WTC11 (cell line): Measurements from ENCODE around the gene CUEDC1. TPM values are rescaled to one million over a fixed set of nuclear protein-coding genes. Genes with fewer than 3 reads are reported as not detected.

ENCODE experiments used
- ATAC-seq: fragments of 200-7000 bp; cut with Tn5 transposase; 2 replicates; pipeline ENCODE4 v1.10.0; 2021; ENCODE audit warnings: mild to moderate bottlenecking, moderate library complexity
- CTCF ChIA-PET: fragments of 300-600 bp; sonication (Branson Sonifier 250); formaldehyde crosslinking; loops from one replicate; lab custom pipeline; 2021; ENCODE audit warnings: antibody characterized with exemption; lab: Charles Lee
- POLR2A ChIA-PET: fragments of 350-600 bp; sonication (Branson Sonifier 250); formaldehyde crosslinking; loops from one replicate; lab custom pipeline; 2021; ENCODE audit warnings: antibody characterized with exemption; lab: Charles Lee
- DNase-seq: peaks from one replicate; pipeline ENCODE4 v3.0.0; 2021; ENCODE audit warnings: low spot score
- H3K27ac Mint-ChIP-seq: 2 replicates; pipeline ENCODE4 v1.8.0; 2021; ENCODE audit warnings: mixed read lengths
- H3K27me3 Mint-ChIP-seq: 2 replicates; pipeline ENCODE4 v1.8.0; 2021; ENCODE audit warnings: low read depth, mild to moderate bottlenecking, moderate library complexity, mixed read lengths
- H3K36me3 Mint-ChIP-seq: 2 replicates; pipeline ENCODE4 v1.8.0; 2021; ENCODE audit warnings: mixed read lengths
- H3K4me1 Mint-ChIP-seq: 2 replicates; pipeline ENCODE4 v1.8.0; 2022; ENCODE audit warnings: mixed read lengths
- H3K4me3 Mint-ChIP-seq: 2 replicates; pipeline ENCODE4 v1.8.0; 2021; ENCODE audit warnings: mild to moderate bottlenecking, moderate library complexity, mixed read lengths
- H3K9me3 Mint-ChIP-seq: 2 replicates; pipeline ENCODE4 v1.8.0; 2021; ENCODE audit warnings: mixed read lengths
- CBFB ChIP-seq: sonication (generic); formaldehyde crosslinking; IDR thresholded peaks from 2 replicates; pipeline ENCODE4 v1.8.1; 2022; ENCODE audit warnings: mild to moderate bottlenecking, low read depth, missing genetic modification reagents
- CREM ChIP-seq: sonication (generic); formaldehyde crosslinking; IDR thresholded peaks from 2 replicates; pipeline ENCODE4 v1.8.1; 2022; ENCODE audit warnings: mild to moderate bottlenecking, missing genetic modification reagents, moderate library complexity
- ETV6 ChIP-seq: sonication (generic); formaldehyde crosslinking; IDR thresholded peaks from 2 replicates; pipeline ENCODE4 v1.8.1; 2022; ENCODE audit warnings: mild to moderate bottlenecking, missing genetic modification reagents
- FOXJ3 ChIP-seq: sonication (generic); formaldehyde crosslinking; IDR thresholded peaks from 2 replicates; pipeline ENCODE4 v1.9.0; 2021; ENCODE audit warnings: missing genetic modification reagents, mild to moderate bottlenecking, borderline replicate concordance
- GABPB1 ChIP-seq: sonication (generic); formaldehyde crosslinking; IDR thresholded peaks from 2 replicates; pipeline ENCODE4 v1.8.1; 2023; ENCODE audit warnings: mild to moderate bottlenecking, missing genetic modification reagents
- HMGXB4 ChIP-seq: sonication (generic); formaldehyde crosslinking; IDR thresholded peaks from 2 replicates; pipeline ENCODE4 v1.8.1; 2023; ENCODE audit warnings: mild to moderate bottlenecking, moderate library complexity, missing genetic modification reagents
- SP1 ChIP-seq: sonication (generic); formaldehyde crosslinking; conservative IDR thresholded peaks from 2 replicates; pipeline ENCODE4 v1.8.1; 2022; ENCODE audit warnings: missing genetic modification reagents
- TEAD1 ChIP-seq: sonication (generic); formaldehyde crosslinking; IDR thresholded peaks from 2 replicates; pipeline ENCODE4 v1.8.0; 2022; ENCODE audit warnings: mild to moderate bottlenecking, missing genetic modification reagents
- TEAD4 ChIP-seq: sonication (generic); formaldehyde crosslinking; IDR thresholded peaks from 2 replicates; pipeline ENCODE4 v1.8.0; 2022; ENCODE audit warnings: mild to moderate bottlenecking, missing genetic modification reagents
- USF2 ChIP-seq: sonication (generic); formaldehyde crosslinking; IDR thresholded peaks from 2 replicates; pipeline ENCODE4 v1.8.1; 2023; ENCODE audit warnings: mild to moderate bottlenecking, missing genetic modification reagents, moderate library complexity
- ZNF232 ChIP-seq: sonication (generic); formaldehyde crosslinking; IDR thresholded peaks from 2 replicates; pipeline ENCODE4 v1.8.0; 2022; ENCODE audit warnings: mild to moderate bottlenecking, missing genetic modification reagents
- ZNF317 ChIP-seq: sonication (generic); formaldehyde crosslinking; IDR thresholded peaks from 2 replicates; pipeline ENCODE4 v1.8.1; 2023; ENCODE audit warnings: low read depth, mild to moderate bottlenecking, moderate library complexity, missing genetic modification reagents, borderline replicate concordance
- ZNF423 ChIP-seq: fragments of 250-450 bp; sonication (Bioruptor Pico); IDR thresholded peaks from 2 replicates; pipeline ENCODE4 v2.1.2; 2022; ENCODE audit warnings: mild to moderate bottlenecking, moderate library complexity
- ZNF532 ChIP-seq: fragments of 250-450 bp; sonication (Bioruptor Pico); IDR thresholded peaks from 2 replicates; pipeline ENCODE4 v1.9.0; 2021; ENCODE audit warnings: mild to moderate bottlenecking, borderline replicate concordance
- total RNA-seq: library from RNA; stranded (reverse); gene quantifications from 3 replicates; pipeline ENCODE4 v1.2.3, GENCODE V29; 2021
- TF ChIP-seq, protein P1 (sequence below): fragments of 250-450 bp; sonication (Bioruptor Pico); conservative IDR thresholded peaks from 2 replicates; pipeline ENCODE4 v1.9.0; 2021; ENCODE audit warnings: mild to moderate bottlenecking
- TF ChIP-seq, protein P2 (sequence below): sonication (generic); formaldehyde crosslinking; IDR thresholded peaks from 2 replicates; pipeline ENCODE4 v1.8.1; 2022; ENCODE audit warnings: mild to moderate bottlenecking, moderate library complexity, missing genetic modification reagents
- TF ChIP-seq, protein P3 (sequence below): fragments of 200-600 bp; IDR thresholded peaks from 2 replicates; pipeline ENCODE4 v1.8.0; 2022; ENCODE audit warnings: antibody characterized with exemption

Gene CUEDC1
- total RNA-seq, 1 experiment from 2014 or later: 12.2 TPM

GRCh38 chr17:57894848-57895247 lies 60.4 kb downstream of the CUEDC1 start (continued):
- no peak for TF ChIP-seq ZNF532 (CRISPR knock-in tag)
- TF ChIP-seq, protein P1, sequence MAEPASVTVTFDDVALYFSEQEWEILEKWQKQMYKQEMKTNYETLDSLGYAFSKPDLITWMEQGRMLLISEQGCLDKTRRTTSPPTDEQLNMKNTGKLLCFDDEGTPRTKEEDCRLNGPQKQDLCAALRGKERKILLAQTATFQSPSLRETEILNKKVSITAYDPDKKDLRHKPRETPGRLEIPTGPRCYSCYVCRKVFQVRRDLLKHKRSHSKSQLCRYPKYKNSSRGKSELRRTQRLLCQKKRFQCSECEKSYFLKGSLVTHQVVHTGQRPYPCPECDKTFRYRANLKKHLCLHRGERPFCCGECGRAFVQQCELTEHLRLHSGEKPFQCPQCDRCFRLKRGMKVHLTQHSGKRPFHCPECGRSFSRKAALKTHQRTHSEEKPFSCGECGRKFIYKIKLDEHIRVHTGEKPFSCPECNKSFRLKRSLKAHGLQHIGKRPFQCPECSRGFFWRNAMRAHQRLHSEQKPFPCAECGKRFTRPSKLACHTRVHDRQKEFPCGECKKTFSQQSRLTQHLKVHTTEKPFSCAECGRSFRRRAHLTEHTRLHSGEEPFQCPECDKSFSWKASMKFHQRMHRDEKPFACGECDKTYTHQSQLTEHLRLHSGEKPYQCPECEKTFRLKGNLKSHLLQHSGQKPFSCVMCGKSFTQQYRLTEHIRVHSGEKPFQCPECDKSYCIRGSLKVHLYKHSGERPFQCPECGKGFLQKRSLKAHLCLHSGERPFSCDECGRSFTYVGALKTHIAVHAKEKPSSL (CRISPR knock-in tag): no peak

DNA sequence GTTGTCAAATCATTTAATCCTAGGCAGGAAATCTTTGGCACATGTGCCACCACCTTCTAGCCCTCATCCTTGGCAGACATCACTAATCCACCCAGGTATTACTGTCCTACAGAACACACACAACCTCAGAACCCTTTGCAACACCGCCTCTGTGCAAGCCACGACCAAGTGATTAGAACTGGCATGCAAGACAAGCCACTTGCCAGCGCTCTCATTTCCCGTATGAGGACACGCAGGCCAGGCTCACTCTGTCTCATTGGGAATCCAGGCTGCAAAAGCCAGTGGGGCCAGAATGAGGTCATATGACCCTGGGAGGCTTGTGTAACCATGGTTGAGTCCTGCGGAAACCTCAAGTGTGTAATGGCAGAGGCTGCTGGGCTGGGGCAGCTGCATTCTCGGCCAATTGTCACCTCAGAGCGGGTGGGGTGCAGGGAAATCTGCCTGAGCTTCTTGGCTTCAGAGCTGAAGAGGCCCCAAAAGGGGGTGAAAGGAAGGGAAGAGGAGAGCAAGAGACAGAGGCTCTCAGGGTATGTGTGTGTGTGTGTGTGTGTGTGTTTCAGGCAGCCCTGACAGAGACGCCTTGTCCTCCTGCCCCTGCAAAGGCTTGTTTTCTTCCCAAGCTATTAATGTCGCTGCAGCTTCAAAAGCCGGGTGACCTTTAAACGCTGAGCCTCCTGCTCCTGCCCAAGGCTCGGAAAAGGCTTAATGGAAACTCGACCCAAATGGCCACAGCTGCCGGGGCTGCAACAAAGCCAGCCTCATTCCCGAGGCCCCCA lies 62.2 kb downstream of the CUEDC1 start:
- ATAC-seq: peak; percentile 35
- TF ChIP-seq USF2 (CRISPR knock-in tag) (peak; percentile 71), ETV6 (CRISPR knock-in tag) (no peak), ZNF317 (CRISPR knock-in tag) (0 out of 2 replicates have a peak, but pooled peaks have one; percentile 54)
- no peaks in the 10 kb centered on the region for H3K36me3 Mint-ChIP-seq
- CTCF ChIA-PET: interaction anchor here (0.6 to 2.3 kb wide), 36 partner anchors 11 to 366 kb away, joined by 3 to 50 read pairs (median 5); partner anchors contain the start of genes CUEDC1, MRPS23 and SRSF1
- POLR2A ChIA-PET: interaction anchor here (0.5 to 1.1 kb wide), 5 partner anchors 12 to 845 kb away, joined by 3 to 6 read pairs (median 3); no protein-coding TSS in a partner anchor
- peak; percentile 23 for DNase-seq
- H3K9me3 Mint-ChIP-seq: no peaks in the 10 kb centered on the region
- H3K27ac Mint-ChIP-seq: peak overlapping the region; percentile 95
- H3K27me3 Mint-ChIP-seq: no peaks in the 10 kb centered on the region
- peaks cover 22% of the 10 kb centered on the region for H3K4me1 Mint-ChIP-seq
- peak overlapping the region; percentile 10; the same call in 1 of the 2 replicates for H3K4me3 Mint-ChIP-seq

DNA sequence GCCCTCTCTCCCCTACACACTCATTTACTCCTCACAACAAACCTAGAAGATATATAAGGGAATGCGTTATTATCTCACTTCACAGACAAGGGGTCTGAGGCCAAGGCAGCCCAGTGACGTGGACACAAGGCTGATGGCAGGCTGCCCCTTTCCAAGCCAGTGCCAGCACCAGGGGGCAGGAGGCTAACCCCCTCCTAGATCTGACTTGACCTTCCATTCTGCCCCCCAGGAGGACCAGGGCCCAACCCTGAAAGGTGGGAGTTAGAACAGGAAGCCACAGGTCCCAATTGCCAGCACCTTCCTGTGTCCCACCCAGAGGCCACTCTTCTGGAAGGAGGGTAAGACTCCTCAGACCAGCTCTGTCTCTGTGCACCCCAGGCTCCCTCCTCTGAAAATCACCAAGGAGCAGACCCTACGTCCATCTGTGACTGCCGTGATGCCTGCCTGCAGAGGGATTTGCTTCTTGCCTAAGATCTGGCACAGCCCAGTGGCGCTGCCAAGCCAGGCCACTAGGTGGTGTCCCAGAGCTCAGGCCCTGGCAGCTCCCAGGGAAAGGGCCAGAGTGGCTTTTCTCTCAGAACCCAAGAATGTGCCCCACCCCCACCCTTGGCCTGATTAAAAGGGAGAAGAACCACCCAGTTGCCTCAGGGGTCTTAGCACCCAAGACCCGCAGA lies 62.9 kb downstream of the CUEDC1 start:
- Mint-ChIP-seq H3K36me3 (no peaks in the 10 kb centered on the region), H3K9me3 (no peaks in the 10 kb centered on the region), H3K4me3 (peak overlapping the region; percentile 10; the same call in 1 of the 2 replicates), H3K4me1 (peaks cover 18% of the 10 kb centered on the region), H3K27me3 (no peaks in the 10 kb centered on the region), H3K27ac (peak overlapping the region; percentile 95)
- peak; percentile 96 for DNase-seq
- peak; percentile 91 for ATAC-seq
- POLR2A ChIA-PET: interaction anchor here (0.5 to 1.1 kb wide), 5 partner anchors 13 to 845 kb away, joined by 3 to 6 read pairs (median 3); no protein-coding TSS in a partner anchor
- CTCF ChIA-PET: interaction anchor here (0.6 to 2.3 kb wide), 33 partner anchors 10 to 115 kb away, joined by 3 to 50 read pairs (median 5); partner anchors contain the start of genes CUEDC1, MRPS23 and SRSF1
- peak; percentile 44; the same call in 1 of the 2 replicates for TF ChIP-seq ZNF232
- TF ChIP-seq, protein P2, sequence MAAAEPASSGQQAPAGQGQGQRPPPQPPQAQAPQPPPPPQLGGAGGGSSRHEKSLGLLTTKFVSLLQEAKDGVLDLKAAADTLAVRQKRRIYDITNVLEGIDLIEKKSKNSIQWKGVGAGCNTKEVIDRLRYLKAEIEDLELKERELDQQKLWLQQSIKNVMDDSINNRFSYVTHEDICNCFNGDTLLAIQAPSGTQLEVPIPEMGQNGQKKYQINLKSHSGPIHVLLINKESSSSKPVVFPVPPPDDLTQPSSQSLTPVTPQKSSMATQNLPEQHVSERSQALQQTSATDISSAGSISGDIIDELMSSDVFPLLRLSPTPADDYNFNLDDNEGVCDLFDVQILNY (CRISPR knock-in tag): 0 out of 2 replicates have a peak, but pooled peaks have one; percentile 47
- peak; percentile 46; the same call in 1 of the 2 replicates for TF ChIP-seq CREM
- 0 out of 2 replicates have a peak, but pooled peaks have one; percentile 26 for TF ChIP-seq TEAD4 (CRISPR knock-in tag)
- TF ChIP-seq, protein P3, sequence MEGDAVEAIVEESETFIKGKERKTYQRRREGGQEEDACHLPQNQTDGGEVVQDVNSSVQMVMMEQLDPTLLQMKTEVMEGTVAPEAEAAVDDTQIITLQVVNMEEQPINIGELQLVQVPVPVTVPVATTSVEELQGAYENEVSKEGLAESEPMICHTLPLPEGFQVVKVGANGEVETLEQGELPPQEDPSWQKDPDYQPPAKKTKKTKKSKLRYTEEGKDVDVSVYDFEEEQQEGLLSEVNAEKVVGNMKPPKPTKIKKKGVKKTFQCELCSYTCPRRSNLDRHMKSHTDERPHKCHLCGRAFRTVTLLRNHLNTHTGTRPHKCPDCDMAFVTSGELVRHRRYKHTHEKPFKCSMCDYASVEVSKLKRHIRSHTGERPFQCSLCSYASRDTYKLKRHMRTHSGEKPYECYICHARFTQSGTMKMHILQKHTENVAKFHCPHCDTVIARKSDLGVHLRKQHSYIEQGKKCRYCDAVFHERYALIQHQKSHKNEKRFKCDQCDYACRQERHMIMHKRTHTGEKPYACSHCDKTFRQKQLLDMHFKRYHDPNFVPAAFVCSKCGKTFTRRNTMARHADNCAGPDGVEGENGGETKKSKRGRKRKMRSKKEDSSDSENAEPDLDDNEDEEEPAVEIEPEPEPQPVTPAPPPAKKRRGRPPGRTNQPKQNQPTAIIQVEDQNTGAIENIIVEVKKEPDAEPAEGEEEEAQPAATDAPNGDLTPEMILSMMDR: peak; percentile 91
- TF ChIP-seq CBFB (CRISPR knock-in tag): no peak
- TF ChIP-seq ZNF423 (CRISPR knock-in tag): 0 out of 2 replicates have a peak, but pooled peaks have one; percentile 22
- TF ChIP-seq SP1 (CRISPR knock-in tag): peak; percentile 43; the same call in 1 of the 2 replicates
- TF ChIP-seq GABPB1 (CRISPR knock-in tag): peak; percentile 41; the same call in 1 of the 2 replicates
- peak; percentile 63; the same call in 1 of the 2 replicates for TF ChIP-seq HMGXB4 (CRISPR knock-in tag)
- TF ChIP-seq TEAD1 (CRISPR knock-in tag): peak; percentile 77; the same call in 1 of the 2 replicates
- no peak for TF ChIP-seq FOXJ3 (CRISPR knock-in tag)
